GM12801 (cell line): ENCODE measurements around the gene ADIG.

Experiments used
- TF ChIP-seq, protein P1 (sequence below): IDR thresholded peaks from one replicate; pipeline ENCODE4 v1.5.1; 2011; ENCODE audit warnings: control low read depth; ENCODE audit not compliant: insufficient read length; ENCODE audit errors: extremely low read depth

The ADIG gene

DNA sequence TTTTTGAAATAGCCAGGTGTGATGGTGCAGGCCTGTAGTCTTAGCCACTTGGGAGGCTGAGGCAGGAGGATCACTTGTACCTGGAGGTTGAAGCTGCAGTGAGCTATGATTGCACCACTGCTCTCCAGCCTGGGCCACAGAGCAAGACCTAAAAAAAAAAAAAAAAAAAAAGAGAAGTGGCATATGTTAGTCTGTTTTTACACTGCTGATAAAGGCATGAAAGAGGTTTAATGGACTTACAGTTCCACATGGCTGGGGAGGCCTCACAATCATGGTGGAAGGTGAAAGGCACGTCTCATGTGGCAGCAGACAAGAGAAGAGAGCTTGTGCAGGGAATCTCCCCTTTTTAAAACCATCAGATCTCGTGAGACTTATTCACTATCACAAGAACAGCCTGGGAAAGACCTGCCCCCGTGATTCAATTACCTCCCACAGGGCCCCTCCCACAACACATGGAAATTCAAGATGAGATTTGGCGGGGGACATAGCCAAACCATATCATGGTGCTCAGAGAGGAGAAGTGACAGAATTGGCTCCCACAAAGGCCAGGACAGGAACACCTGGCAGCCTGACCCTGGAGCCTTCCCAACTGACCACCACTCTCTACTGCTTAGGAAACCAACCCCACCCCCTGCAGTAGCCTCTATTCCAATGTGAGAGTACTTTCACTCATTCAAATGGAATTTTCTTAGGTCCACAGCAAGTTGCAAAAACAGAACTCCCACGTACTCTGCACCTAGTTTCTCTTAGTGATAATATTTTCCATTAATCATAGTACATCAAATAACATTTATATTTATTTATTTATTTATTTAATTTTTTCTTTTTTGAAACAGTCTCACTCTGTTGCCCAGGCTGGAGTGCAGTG, 50.4 kb downstream of the ADIG start:
- TF ChIP-seq, protein P1, sequence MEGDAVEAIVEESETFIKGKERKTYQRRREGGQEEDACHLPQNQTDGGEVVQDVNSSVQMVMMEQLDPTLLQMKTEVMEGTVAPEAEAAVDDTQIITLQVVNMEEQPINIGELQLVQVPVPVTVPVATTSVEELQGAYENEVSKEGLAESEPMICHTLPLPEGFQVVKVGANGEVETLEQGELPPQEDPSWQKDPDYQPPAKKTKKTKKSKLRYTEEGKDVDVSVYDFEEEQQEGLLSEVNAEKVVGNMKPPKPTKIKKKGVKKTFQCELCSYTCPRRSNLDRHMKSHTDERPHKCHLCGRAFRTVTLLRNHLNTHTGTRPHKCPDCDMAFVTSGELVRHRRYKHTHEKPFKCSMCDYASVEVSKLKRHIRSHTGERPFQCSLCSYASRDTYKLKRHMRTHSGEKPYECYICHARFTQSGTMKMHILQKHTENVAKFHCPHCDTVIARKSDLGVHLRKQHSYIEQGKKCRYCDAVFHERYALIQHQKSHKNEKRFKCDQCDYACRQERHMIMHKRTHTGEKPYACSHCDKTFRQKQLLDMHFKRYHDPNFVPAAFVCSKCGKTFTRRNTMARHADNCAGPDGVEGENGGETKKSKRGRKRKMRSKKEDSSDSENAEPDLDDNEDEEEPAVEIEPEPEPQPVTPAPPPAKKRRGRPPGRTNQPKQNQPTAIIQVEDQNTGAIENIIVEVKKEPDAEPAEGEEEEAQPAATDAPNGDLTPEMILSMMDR = no peak

GRCh38 chr20:38633577-38634093, 52.6 kb downstream of the ADIG start:
- TF ChIP-seq, protein P1 = no peak

GRCh38 chr20:38635721-38636288, 54.8 kb downstream of the ADIG start:
- TF ChIP-seq, protein P1 = no peak
